ENCODE measurements around the gene SLC5A3. TPM values are rescaled to one million over a fixed set of nuclear protein-coding genes. Genes with fewer than 3 reads are reported as not detected.

SLC5A3 gene
- polyA plus RNA-seq, 1 donor from 2014 or later, result 18.2 TPM

DNA sequence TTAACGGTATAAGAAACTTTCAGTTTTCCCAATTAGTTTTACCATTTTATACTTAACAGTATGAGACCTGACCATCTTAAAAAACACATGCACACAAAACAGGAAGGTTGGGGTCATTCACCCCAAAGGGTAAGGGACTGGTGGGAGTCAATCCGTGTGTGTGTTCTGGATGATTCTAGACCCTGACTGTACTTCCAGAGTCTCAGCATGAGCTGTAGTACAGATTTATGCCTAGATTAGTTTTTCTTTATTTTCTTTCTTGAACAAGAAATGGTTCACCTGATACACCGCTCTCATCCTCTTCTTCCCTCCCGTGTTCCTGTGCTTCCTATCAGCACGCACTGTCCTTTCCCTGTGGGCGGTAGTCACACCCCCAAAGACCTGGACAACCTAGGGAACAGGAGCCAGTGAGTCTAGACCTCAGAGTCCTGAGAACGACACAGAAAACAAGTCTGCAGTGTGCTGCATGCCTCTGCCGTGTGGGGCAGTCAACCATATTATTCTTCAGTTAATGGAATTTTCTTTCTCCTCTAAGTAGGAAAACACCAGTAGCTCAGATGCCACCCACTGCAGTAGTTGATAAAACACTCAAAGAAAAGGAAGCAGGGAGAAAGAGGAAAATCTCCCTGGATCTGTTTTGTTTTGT, 38.9 kb upstream of the SLC5A3 start:
- Histone ChIP-seq H4K20me1 (ENCODE audit: insufficient read depth) (no peaks in the 10 kb centered on the region), H3K9ac (ENCODE audit: low read length) (no peak overlapping the region)
- TF ChIP-seq SMC3 (conservative IDR thresholded peaks at IDR 0.05; ENCODE audit: poor library complexity) (no peak), EP300 (conservative IDR thresholded peaks at IDR 0.05; ENCODE audit: poor library complexity, severe bottlenecking) (no peak), EZH2 (IDR thresholded peaks at IDR 0.05; ENCODE audit: borderline replicate concordance, insufficient read depth, low read length, poor library complexity, severe bottlenecking) (no peak)

DNA sequence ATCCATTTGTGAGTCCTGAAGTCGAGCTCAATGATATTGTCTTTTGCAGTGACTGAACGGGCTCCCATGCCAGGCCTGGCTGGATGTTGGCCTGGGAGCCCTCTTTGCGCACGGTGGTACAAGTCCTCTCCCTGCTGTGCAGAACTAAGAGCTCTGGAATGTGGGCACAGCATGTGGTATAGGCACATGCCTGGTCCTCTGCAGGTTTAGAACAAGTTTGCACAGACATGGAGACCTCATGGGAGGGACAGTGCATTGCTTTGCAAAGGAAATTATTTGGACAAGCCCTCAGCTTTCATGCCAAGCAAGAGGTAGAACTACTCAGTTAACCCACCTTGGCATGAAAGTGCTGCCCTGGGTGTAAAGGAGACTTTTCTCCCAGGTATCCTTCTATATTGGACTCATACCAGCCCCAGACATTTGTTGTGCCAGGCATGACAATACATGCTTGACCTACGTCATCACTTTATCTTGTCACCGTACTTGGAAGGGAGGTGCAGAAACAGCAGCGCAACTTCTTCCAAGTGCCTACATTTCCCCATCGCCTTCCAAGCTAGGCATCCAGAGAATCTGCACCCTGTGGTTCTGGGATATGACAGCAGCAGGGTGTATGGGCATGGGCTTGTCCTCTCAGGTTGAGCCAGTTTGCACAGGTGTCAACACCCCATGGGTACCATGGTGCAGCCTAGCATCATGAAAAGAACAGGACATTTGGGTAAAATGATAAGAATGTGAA, 37.6 kb upstream of the SLC5A3 start:
- Histone ChIP-seq H3K4me3 (ENCODE audit: low read length) (no peak overlapping the region), H3K4me2 (ENCODE audit: low read length) (no peak overlapping the region), H3K9me3 (ENCODE audit: low read length) (no peaks in the 10 kb centered on the region), H3K27ac (ENCODE audit: low read length) (no peak overlapping the region), H3K27me3 (ENCODE audit: insufficient read depth, low read depth, low read length) (no peaks in the 10 kb centered on the region), H3K36me3 (ENCODE audit: insufficient read depth, low read length) (no peaks in the 10 kb centered on the region), H3K9ac (ENCODE audit: low read length) (no peak overlapping the region), H3K9me2 (ENCODE audit: insufficient read depth, low read length) (no peaks in the 10 kb centered on the region), H3K79me2 (replicated peaks; ENCODE audit: insufficient read depth, low read length) (no peaks in the 10 kb centered on the region), H2AFZ (ENCODE audit: low read depth, low read length) (no peak overlapping the region), H4K20me1 (ENCODE audit: insufficient read depth) (no peaks in the 10 kb centered on the region), H3F3A (ENCODE audit: insufficient read depth, low read length, poor library complexity, severe bottlenecking) (no peaks in the 10 kb centered on the region)
- TF ChIP-seq, protein P1, sequence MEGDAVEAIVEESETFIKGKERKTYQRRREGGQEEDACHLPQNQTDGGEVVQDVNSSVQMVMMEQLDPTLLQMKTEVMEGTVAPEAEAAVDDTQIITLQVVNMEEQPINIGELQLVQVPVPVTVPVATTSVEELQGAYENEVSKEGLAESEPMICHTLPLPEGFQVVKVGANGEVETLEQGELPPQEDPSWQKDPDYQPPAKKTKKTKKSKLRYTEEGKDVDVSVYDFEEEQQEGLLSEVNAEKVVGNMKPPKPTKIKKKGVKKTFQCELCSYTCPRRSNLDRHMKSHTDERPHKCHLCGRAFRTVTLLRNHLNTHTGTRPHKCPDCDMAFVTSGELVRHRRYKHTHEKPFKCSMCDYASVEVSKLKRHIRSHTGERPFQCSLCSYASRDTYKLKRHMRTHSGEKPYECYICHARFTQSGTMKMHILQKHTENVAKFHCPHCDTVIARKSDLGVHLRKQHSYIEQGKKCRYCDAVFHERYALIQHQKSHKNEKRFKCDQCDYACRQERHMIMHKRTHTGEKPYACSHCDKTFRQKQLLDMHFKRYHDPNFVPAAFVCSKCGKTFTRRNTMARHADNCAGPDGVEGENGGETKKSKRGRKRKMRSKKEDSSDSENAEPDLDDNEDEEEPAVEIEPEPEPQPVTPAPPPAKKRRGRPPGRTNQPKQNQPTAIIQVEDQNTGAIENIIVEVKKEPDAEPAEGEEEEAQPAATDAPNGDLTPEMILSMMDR (IDR thresholded peaks at IDR 0.05; ENCODE audit: poor library complexity, severe bottlenecking), result no peak
- no peak for TF ChIP-seq EP300 (conservative IDR thresholded peaks at IDR 0.05; ENCODE audit: poor library complexity, severe bottlenecking)
- no peak for TF ChIP-seq POLR2AphosphoS5 (IDR thresholded peaks at IDR 0.05)
- no peak for TF ChIP-seq MXI1 (conservative IDR thresholded peaks at IDR 0.05; ENCODE audit: poor library complexity, severe bottlenecking)
- TF ChIP-seq, protein P2, sequence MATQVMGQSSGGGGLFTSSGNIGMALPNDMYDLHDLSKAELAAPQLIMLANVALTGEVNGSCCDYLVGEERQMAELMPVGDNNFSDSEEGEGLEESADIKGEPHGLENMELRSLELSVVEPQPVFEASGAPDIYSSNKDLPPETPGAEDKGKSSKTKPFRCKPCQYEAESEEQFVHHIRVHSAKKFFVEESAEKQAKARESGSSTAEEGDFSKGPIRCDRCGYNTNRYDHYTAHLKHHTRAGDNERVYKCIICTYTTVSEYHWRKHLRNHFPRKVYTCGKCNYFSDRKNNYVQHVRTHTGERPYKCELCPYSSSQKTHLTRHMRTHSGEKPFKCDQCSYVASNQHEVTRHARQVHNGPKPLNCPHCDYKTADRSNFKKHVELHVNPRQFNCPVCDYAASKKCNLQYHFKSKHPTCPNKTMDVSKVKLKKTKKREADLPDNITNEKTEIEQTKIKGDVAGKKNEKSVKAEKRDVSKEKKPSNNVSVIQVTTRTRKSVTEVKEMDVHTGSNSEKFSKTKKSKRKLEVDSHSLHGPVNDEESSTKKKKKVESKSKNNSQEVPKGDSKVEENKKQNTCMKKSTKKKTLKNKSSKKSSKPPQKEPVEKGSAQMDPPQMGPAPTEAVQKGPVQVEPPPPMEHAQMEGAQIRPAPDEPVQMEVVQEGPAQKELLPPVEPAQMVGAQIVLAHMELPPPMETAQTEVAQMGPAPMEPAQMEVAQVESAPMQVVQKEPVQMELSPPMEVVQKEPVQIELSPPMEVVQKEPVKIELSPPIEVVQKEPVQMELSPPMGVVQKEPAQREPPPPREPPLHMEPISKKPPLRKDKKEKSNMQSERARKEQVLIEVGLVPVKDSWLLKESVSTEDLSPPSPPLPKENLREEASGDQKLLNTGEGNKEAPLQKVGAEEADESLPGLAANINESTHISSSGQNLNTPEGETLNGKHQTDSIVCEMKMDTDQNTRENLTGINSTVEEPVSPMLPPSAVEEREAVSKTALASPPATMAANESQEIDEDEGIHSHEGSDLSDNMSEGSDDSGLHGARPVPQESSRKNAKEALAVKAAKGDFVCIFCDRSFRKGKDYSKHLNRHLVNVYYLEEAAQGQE (IDR thresholded peaks at IDR 0.05; ENCODE audit: borderline replicate concordance), result no peak
- no peak for TF ChIP-seq RAD21 (conservative IDR thresholded peaks at IDR 0.05)
- TF ChIP-seq TAF1 (IDR thresholded peaks at IDR 0.05; ENCODE audit: low read depth), result no peak
- TF ChIP-seq EZH2 (IDR thresholded peaks at IDR 0.05; ENCODE audit: borderline replicate concordance, insufficient read depth, low read length, poor library complexity, severe bottlenecking), result no peak
- no peak for TF ChIP-seq SMC3 (conservative IDR thresholded peaks at IDR 0.05; ENCODE audit: poor library complexity)

More for the DNA sequence above, 38.9 kb upstream of the SLC5A3 start:
- no peak overlapping the region for H3K27ac ChIP-seq (ENCODE audit: low read length)
- no peaks in the 10 kb centered on the region for H3K9me3 ChIP-seq (ENCODE audit: low read length)
- H3K27me3 ChIP-seq (ENCODE audit: insufficient read depth, low read depth, low read length), result no peaks in the 10 kb centered on the region
- H3K36me3 ChIP-seq (ENCODE audit: insufficient read depth, low read length), result no peaks in the 10 kb centered on the region
- H3K4me2 ChIP-seq (ENCODE audit: low read length), result no peak overlapping the region
- no peak overlapping the region for H2AFZ ChIP-seq (ENCODE audit: low read depth, low read length)
- no peak overlapping the region for H3K4me3 ChIP-seq (ENCODE audit: low read length)
- H3K79me2 ChIP-seq (replicated peaks; ENCODE audit: insufficient read depth, low read length), result no peaks in the 10 kb centered on the region
- H3K9me2 ChIP-seq (ENCODE audit: insufficient read depth, low read length), result no peaks in the 10 kb centered on the region
- H3F3A ChIP-seq (ENCODE audit: insufficient read depth, low read length, poor library complexity, severe bottlenecking), result no peaks in the 10 kb centered on the region

Data from neural cell (in vitro differentiated cells).